C4-2B (cell line): ENCODE results near the gene P2RY2.

ENCODE experiments used
- ZFX ChIP-seq: fragments of 450-650 bp; IDR thresholded peaks from 2 replicates; pipeline ENCODE4 v1.6.1; 2017
- TF ChIP-seq, protein P1 (sequence below): fragments of 450-650 bp; conservative IDR thresholded peaks from 2 replicates; pipeline ENCODE4 v1.5.1; 2017; ENCODE audit warnings: mild to moderate bottlenecking

DNA sequence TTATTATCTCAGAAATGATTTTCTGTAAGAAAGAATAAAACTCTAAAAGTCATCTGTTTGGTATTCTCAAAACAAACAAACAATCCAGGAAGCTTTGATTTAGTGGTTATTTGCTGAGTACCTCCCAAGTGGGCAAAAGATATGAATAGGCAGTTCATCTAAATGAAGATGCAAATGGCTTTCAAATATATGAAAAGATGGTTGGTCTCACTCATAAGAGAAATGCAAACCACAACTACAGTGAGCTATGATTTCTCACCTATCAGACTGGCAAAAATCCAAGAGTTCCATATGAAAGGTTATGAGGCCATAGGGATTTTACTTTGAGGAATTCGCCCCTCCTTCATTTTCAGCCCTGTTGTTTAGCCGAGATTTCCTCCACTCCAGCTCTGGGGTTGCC, 11.3 kb upstream of the P2RY2 start:
- TF ChIP-seq, protein P1, sequence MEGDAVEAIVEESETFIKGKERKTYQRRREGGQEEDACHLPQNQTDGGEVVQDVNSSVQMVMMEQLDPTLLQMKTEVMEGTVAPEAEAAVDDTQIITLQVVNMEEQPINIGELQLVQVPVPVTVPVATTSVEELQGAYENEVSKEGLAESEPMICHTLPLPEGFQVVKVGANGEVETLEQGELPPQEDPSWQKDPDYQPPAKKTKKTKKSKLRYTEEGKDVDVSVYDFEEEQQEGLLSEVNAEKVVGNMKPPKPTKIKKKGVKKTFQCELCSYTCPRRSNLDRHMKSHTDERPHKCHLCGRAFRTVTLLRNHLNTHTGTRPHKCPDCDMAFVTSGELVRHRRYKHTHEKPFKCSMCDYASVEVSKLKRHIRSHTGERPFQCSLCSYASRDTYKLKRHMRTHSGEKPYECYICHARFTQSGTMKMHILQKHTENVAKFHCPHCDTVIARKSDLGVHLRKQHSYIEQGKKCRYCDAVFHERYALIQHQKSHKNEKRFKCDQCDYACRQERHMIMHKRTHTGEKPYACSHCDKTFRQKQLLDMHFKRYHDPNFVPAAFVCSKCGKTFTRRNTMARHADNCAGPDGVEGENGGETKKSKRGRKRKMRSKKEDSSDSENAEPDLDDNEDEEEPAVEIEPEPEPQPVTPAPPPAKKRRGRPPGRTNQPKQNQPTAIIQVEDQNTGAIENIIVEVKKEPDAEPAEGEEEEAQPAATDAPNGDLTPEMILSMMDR = no peak
- TF ChIP-seq ZFX = no peak
